ENCODE results near the gene GUCY1B1. TPM values are rescaled to one million over a fixed set of nuclear protein-coding genes. Genes with fewer than 3 reads are reported as not detected.
A peak's percentile ranks its signal among the peaks of the same experiment; 100 is the strongest.

The GUCY1B1 gene
- total RNA-seq, 4 donors from 2014 or later: 24.8 to 37.4 (median 30.9) TPM

- intact Hi-C loops (cut with DNase I; ENCODE audit: low total_unique reads): no loop called here
- Histone ChIP-seq H3K9me3 (no peaks in the 10 kb centered on the region), H3K27me3 (no peaks in the 10 kb centered on the region), H3K27ac (no peak overlapping the region), H3K36me3 (no peaks in the 10 kb centered on the region), H3K4me1 (no peaks in the 10 kb centered on the region), H3K4me3 (no peak overlapping the region)
- no peak for TF ChIP-seq POLR2A (IDR thresholded peaks at IDR 0.05)
- no peak for TF ChIP-seq CTCF (IDR thresholded peaks at IDR 0.05)
- no peak for DNase-seq
Measured at GRCh38 chr4:155766622-155767021, 7.8 kb downstream of the GUCY1B1 start.

GRCh38 chr4:155768370-155768769 lies 9.5 kb downstream of the GUCY1B1 start:
- TF ChIP-seq CTCF (IDR thresholded peaks at IDR 0.05) (no peak), POLR2A (IDR thresholded peaks at IDR 0.05) (no peak)
- Histone ChIP-seq H3K27me3 (no peaks in the 10 kb centered on the region), H3K36me3 (no peaks in the 10 kb centered on the region), H3K27ac (no peak overlapping the region), H3K9me3 (no peaks in the 10 kb centered on the region), H3K4me3 (no peak overlapping the region), H3K4me1 (no peaks in the 10 kb centered on the region)
- DNase-seq: no peak
- intact Hi-C loops (cut with DNase I; ENCODE audit: low total_unique reads): no loop called here

- H3K4me3 ChIP-seq: no peak overlapping the region
- no peak overlapping the region for H3K27ac ChIP-seq
- no peak for DNase-seq
- H3K9me3 ChIP-seq: no peaks in the 10 kb centered on the region
- TF ChIP-seq POLR2A (IDR thresholded peaks at IDR 0.05) (no peak), CTCF (IDR thresholded peaks at IDR 0.05) (no peak)
- H3K4me1 ChIP-seq: no peaks in the 10 kb centered on the region
- intact Hi-C loops (cut with DNase I; ENCODE audit: low total_unique reads): no loop called here
- H3K27me3 ChIP-seq: no peaks in the 10 kb centered on the region
- no peaks in the 10 kb centered on the region for H3K36me3 ChIP-seq
Measured at GRCh38 chr4:155769090-155769489, 10.3 kb downstream of the GUCY1B1 start.

GRCh38 chr4:155772459-155773195 lies 13.8 kb downstream of the GUCY1B1 start:
- no peak for DNase-seq
- no peaks in the 10 kb centered on the region for H3K9me3 ChIP-seq
- H3K4me3 ChIP-seq: no peak overlapping the region
- H3K4me1 ChIP-seq: no peaks in the 10 kb centered on the region
- TF ChIP-seq POLR2A (IDR thresholded peaks at IDR 0.05) (no peak), CTCF (IDR thresholded peaks at IDR 0.05) (no peak)
- H3K27ac ChIP-seq: peak overlapping the region in 1 of 2 donors; percentile 2
- no peaks in the 10 kb centered on the region for H3K27me3 ChIP-seq
- no peaks in the 10 kb centered on the region for H3K36me3 ChIP-seq
- intact Hi-C loops (cut with DNase I; ENCODE audit: low total_unique reads): no loop called here

GRCh38 chr4:155773196-155773800 lies 14.5 kb downstream of the GUCY1B1 start:
- H3K27ac ChIP-seq: peak overlapping the region in 1 of 2 donors; percentile 2
- no peak for TF ChIP-seq POLR2A (IDR thresholded peaks at IDR 0.05)
- no peak for TF ChIP-seq CTCF (IDR thresholded peaks at IDR 0.05)
- no peak overlapping the region for H3K4me3 ChIP-seq
- no peaks in the 10 kb centered on the region for H3K36me3 ChIP-seq
- H3K9me3 ChIP-seq: no peaks in the 10 kb centered on the region
- DNase-seq: no peak
- H3K4me1 ChIP-seq: no peaks in the 10 kb centered on the region
- intact Hi-C loops (cut with DNase I; ENCODE audit: low total_unique reads): no loop called here
- H3K27me3 ChIP-seq: no peaks in the 10 kb centered on the region

All from uterus (tissue), 4 donors.